Activated naive CD4-positive, alpha-beta T cell treated with anti-CD3 and anti-CD28 coated beads for 36 hours (primary cell): ENCODE data around the gene ZFPM1. TPM values are rescaled to one million over a fixed set of nuclear protein-coding genes. Genes with fewer than 3 reads are reported as not detected.

Experiments used
- CTCF ChIA-PET: fragments of 350-600 bp; sonication (Branson Sonifier 250); formaldehyde crosslinking; loops from one replicate; lab custom pipeline; 2021; ENCODE audit warnings: antibody characterized with exemption; lab: Charles Lee
- DNase-seq: peaks from one replicate; pipeline ENCODE4 v3.0.0-alpha.2; 2020
- H3K27ac Mint-ChIP-seq: one replicate; pipeline ENCODE4 v1.8.0; 2021; ENCODE audit warnings: mild to moderate bottlenecking, mixed read lengths
- H3K27me3 Mint-ChIP-seq: one replicate; pipeline ENCODE4 v1.8.0; 2021; ENCODE audit warnings: low read depth, mixed read lengths
- H3K36me3 Mint-ChIP-seq: one replicate; pipeline ENCODE4 v1.8.0; 2021; ENCODE audit warnings: low read depth, mixed read lengths
- H3K4me1 Mint-ChIP-seq: one replicate; pipeline ENCODE4 v1.8.0; 2021; ENCODE audit warnings: low read depth, mixed read lengths
- H3K4me3 Mint-ChIP-seq: one replicate; pipeline ENCODE4 v1.8.0; 2021; ENCODE audit warnings: mild to moderate bottlenecking, moderate library complexity, mixed read lengths
- H3K9me3 Mint-ChIP-seq: one replicate; pipeline ENCODE4 v1.8.0; 2021; ENCODE audit warnings: mixed read lengths
- intact Hi-C: fragments of 100-400 bp; cut with micrococcal nuclease; formaldehyde crosslinking; loops from one replicate; pipeline ENCODE4 v1.15.1; 2023
- total RNA-seq, 2 experiments: library from RNA; stranded (reverse); gene quantifications; one replicate each; pipeline ENCODE4 v1.2.3, GENCODE V29; 2021

ZFPM1 gene
- total RNA-seq, 2 experiments from 2014 or later = 11.0 to 12.2 TPM

- H3K36me3 Mint-ChIP-seq = no peaks in the 10 kb centered on the region
- DNase-seq = no peak
- H3K9me3 Mint-ChIP-seq = no peaks in the 10 kb centered on the region
- no peak overlapping the region for H3K27ac Mint-ChIP-seq
- no peaks in the 10 kb centered on the region for H3K4me1 Mint-ChIP-seq
- CTCF ChIA-PET = interaction anchor here (0.8 to 1.3 kb wide), 4 partner anchors 9 to 121 kb away, joined by 3 to 5 read pairs (median 4); no protein-coding TSS in a partner anchor
- H3K27me3 Mint-ChIP-seq = no peaks in the 10 kb centered on the region
- no peak overlapping the region for H3K4me3 Mint-ChIP-seq
- intact Hi-C loops = loop anchor here (2.0 to 5.0 kb wide), 2 partner anchors 482 to 661 kb away; no protein-coding TSS in a partner anchor
Observed at GRCh38 chr16:88439706-88440105, 13.4 kb upstream of the ZFPM1 start.

- no peaks in the 10 kb centered on the region for H3K27me3 Mint-ChIP-seq
- H3K4me1 Mint-ChIP-seq = no peaks in the 10 kb centered on the region
- no peak for DNase-seq
- H3K36me3 Mint-ChIP-seq = no peaks in the 10 kb centered on the region
- no peak overlapping the region for H3K27ac Mint-ChIP-seq
- CTCF ChIA-PET = interaction anchor here (0.9 kb wide), 1 partner anchor 118 kb away, joined by 5 read pairs; no protein-coding TSS in a partner anchor
- H3K9me3 Mint-ChIP-seq = no peaks in the 10 kb centered on the region
- intact Hi-C loops = no loop called here
- no peak overlapping the region for H3K4me3 Mint-ChIP-seq
Observed at GRCh38 chr16:88440111-88440510, 13.0 kb upstream of the ZFPM1 start.

GRCh38 chr16:88440686-88441405 is 12.2 kb upstream of the ZFPM1 start:
- DNase-seq = no peak
- H3K4me1 Mint-ChIP-seq = no peaks in the 10 kb centered on the region
- CTCF ChIA-PET = interaction anchor here (1.0 kb wide), 1 partner anchor 120 kb away, joined by 3 read pairs; no protein-coding TSS in a partner anchor
- no peak overlapping the region for H3K27ac Mint-ChIP-seq
- no peaks in the 10 kb centered on the region for H3K36me3 Mint-ChIP-seq
- intact Hi-C loops = no loop called here
- no peak overlapping the region for H3K4me3 Mint-ChIP-seq
- no peaks in the 10 kb centered on the region for H3K27me3 Mint-ChIP-seq
- no peaks in the 10 kb centered on the region for H3K9me3 Mint-ChIP-seq

- CTCF ChIA-PET = interaction anchor here (1.0 kb wide), 1 partner anchor 119 kb away, joined by 3 read pairs; no protein-coding TSS in a partner anchor
- intact Hi-C loops = no loop called here
- DNase-seq = no peak
- H3K9me3 Mint-ChIP-seq = no peaks in the 10 kb centered on the region
- H3K4me1 Mint-ChIP-seq = no peaks in the 10 kb centered on the region
- no peak overlapping the region for H3K4me3 Mint-ChIP-seq
- H3K27ac Mint-ChIP-seq = no peak overlapping the region
- no peaks in the 10 kb centered on the region for H3K36me3 Mint-ChIP-seq
- no peaks in the 10 kb centered on the region for H3K27me3 Mint-ChIP-seq
Observed at GRCh38 chr16:88441460-88441859, 11.6 kb upstream of the ZFPM1 start.

- Mint-ChIP-seq H3K27me3 (no peaks in the 10 kb centered on the region), H3K36me3 (no peaks in the 10 kb centered on the region), H3K4me3 (no peak overlapping the region), H3K27ac (no peak overlapping the region), H3K4me1 (no peaks in the 10 kb centered on the region), H3K9me3 (no peaks in the 10 kb centered on the region)
- CTCF ChIA-PET = no interaction called here
- intact Hi-C loops = no loop called here
- DNase-seq = no peak
Observed at GRCh38 chr16:88442383-88442726, 10.7 kb upstream of the ZFPM1 start.

- intact Hi-C loops = loop anchor here (1.0 kb wide), 3 partner anchors 62 to 119 kb away; no protein-coding TSS in a partner anchor
- Mint-ChIP-seq H3K36me3 (no peaks in the 10 kb centered on the region), H3K4me1 (no peaks in the 10 kb centered on the region), H3K9me3 (no peaks in the 10 kb centered on the region), H3K27ac (no peak overlapping the region), H3K27me3 (no peaks in the 10 kb centered on the region), H3K4me3 (no peak overlapping the region)
- DNase-seq = peak; percentile 83
- CTCF ChIA-PET = interaction anchor here (0.6 kb wide), 1 partner anchor 118 kb away, joined by 4 read pairs; no protein-coding TSS in a partner anchor
Observed at GRCh38 chr16:88442727-88443576, 10.1 kb upstream of the ZFPM1 start.

- Mint-ChIP-seq H3K9me3 (no peaks in the 10 kb centered on the region), H3K36me3 (no peaks in the 10 kb centered on the region), H3K4me1 (no peaks in the 10 kb centered on the region), H3K27ac (no peak overlapping the region), H3K4me3 (no peak overlapping the region), H3K27me3 (no peaks in the 10 kb centered on the region)
- intact Hi-C loops = no loop called here
- DNase-seq = no peak
- CTCF ChIA-PET = interaction anchor here (0.6 to 1.2 kb wide), 3 partner anchors 43 to 116 kb away, joined by 3 to 5 read pairs (median 4); no protein-coding TSS in a partner anchor
Observed at GRCh38 chr16:88444826-88445582, 8.1 kb upstream of the ZFPM1 start.

GRCh38 chr16:88445583-88445960 is 7.5 kb upstream of the ZFPM1 start:
- no peaks in the 10 kb centered on the region for H3K9me3 Mint-ChIP-seq
- no peaks in the 10 kb centered on the region for H3K36me3 Mint-ChIP-seq
- H3K27me3 Mint-ChIP-seq = no peaks in the 10 kb centered on the region
- H3K4me1 Mint-ChIP-seq = no peaks in the 10 kb centered on the region
- no peak overlapping the region for H3K4me3 Mint-ChIP-seq
- DNase-seq = no peak
- H3K27ac Mint-ChIP-seq = no peak overlapping the region
- intact Hi-C loops = no loop called here
- CTCF ChIA-PET = interaction anchor here (0.6 kb wide), 1 partner anchor 113 kb away, joined by 4 read pairs; no protein-coding TSS in a partner anchor

- CTCF ChIA-PET = no interaction called here
- no peak for DNase-seq
- Mint-ChIP-seq H3K4me1 (no peaks in the 10 kb centered on the region), H3K36me3 (no peaks in the 10 kb centered on the region), H3K27ac (no peak overlapping the region), H3K27me3 (no peaks in the 10 kb centered on the region), H3K4me3 (no peak overlapping the region), H3K9me3 (no peaks in the 10 kb centered on the region)
- intact Hi-C loops = no loop called here
Observed at GRCh38 chr16:88446061-88446460, 7.0 kb upstream of the ZFPM1 start.

- intact Hi-C loops = no loop called here
- CTCF ChIA-PET = no interaction called here
Observed at GRCh38 chr16:88446736-88447135, 6.3 kb upstream of the ZFPM1 start.

GRCh38 chr16:88447881-88448280 is 5.2 kb upstream of the ZFPM1 start:
- H3K27me3 Mint-ChIP-seq = no peaks in the 10 kb centered on the region
- H3K27ac Mint-ChIP-seq = no peak overlapping the region
- CTCF ChIA-PET = no interaction called here
- no peaks in the 10 kb centered on the region for H3K36me3 Mint-ChIP-seq
- intact Hi-C loops = no loop called here
- H3K9me3 Mint-ChIP-seq = no peaks in the 10 kb centered on the region
- peaks cover 7% of the 10 kb centered on the region for H3K4me1 Mint-ChIP-seq
- H3K4me3 Mint-ChIP-seq = no peak overlapping the region
- DNase-seq = no peak

More at GRCh38 chr16:88446736-88447135, 6.3 kb upstream of the ZFPM1 start:
- peaks cover under 1% of the 10 kb centered on the region for H3K4me1 Mint-ChIP-seq
- DNase-seq = no peak
- no peaks in the 10 kb centered on the region for H3K27me3 Mint-ChIP-seq
- H3K27ac Mint-ChIP-seq = no peak overlapping the region
- no peaks in the 10 kb centered on the region for H3K9me3 Mint-ChIP-seq
- no peaks in the 10 kb centered on the region for H3K36me3 Mint-ChIP-seq
- no peak overlapping the region for H3K4me3 Mint-ChIP-seq
